PC-3 (cell line): ENCODE data around the gene HIVEP3.

Experiments
- EZH2 ChIP-seq: fragments of 300-600 bp; sonication (generic); IDR thresholded peaks from one replicate; pipeline ENCODE4 v1.6.1; 2017; ENCODE audit warnings: antibody characterized with exemption, mild to moderate bottlenecking, low read length; ENCODE audit not compliant: unreplicated experiment
- EZH2phosphoT487 ChIP-seq: fragments of 300-600 bp; sonication (generic); IDR thresholded peaks from 2 replicates; pipeline ENCODE4 v1.6.1; 2018; ENCODE audit warnings: mild to moderate bottlenecking, antibody characterized with exemption, low read length, borderline replicate concordance
- TF ChIP-seq, protein P1 (sequence below): fragments of 300-600 bp; sonication (generic); conservative IDR thresholded peaks from 2 replicates; pipeline ENCODE4 v1.5.1; 2017; ENCODE audit warnings: antibody characterized with exemption, low read depth, mild to moderate bottlenecking, low read length

GRCh38 chr1:41484402-41485241 lies 434.1 kb downstream of the HIVEP3 start, which contains the start of gene EDN2:
- TF ChIP-seq EZH2 (no peak), EZH2phosphoT487 (no peak)
- TF ChIP-seq, protein P1, sequence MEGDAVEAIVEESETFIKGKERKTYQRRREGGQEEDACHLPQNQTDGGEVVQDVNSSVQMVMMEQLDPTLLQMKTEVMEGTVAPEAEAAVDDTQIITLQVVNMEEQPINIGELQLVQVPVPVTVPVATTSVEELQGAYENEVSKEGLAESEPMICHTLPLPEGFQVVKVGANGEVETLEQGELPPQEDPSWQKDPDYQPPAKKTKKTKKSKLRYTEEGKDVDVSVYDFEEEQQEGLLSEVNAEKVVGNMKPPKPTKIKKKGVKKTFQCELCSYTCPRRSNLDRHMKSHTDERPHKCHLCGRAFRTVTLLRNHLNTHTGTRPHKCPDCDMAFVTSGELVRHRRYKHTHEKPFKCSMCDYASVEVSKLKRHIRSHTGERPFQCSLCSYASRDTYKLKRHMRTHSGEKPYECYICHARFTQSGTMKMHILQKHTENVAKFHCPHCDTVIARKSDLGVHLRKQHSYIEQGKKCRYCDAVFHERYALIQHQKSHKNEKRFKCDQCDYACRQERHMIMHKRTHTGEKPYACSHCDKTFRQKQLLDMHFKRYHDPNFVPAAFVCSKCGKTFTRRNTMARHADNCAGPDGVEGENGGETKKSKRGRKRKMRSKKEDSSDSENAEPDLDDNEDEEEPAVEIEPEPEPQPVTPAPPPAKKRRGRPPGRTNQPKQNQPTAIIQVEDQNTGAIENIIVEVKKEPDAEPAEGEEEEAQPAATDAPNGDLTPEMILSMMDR: peak; percentile 52
